Fibroblast of skin of right biceps (primary cell): ENCODE results near the gene VPS37C.

Experiments used
- DNase-seq: peaks from one replicate; pipeline ENCODE4 v3.0.0-alpha.2; 2013

The VPS37C gene

GRCh38 chr11:61152816-61153592, 8.2 kb downstream of the VPS37C start:
- peak; percentile 84 for DNase-seq

GRCh38 chr11:61151545-61152252, 9.5 kb downstream of the VPS37C start:
- no peak for DNase-seq

- DNase-seq, result no peak
Observed at GRCh38 chr11:61150706-61151544, 10.3 kb downstream of the VPS37C start.

DNA sequence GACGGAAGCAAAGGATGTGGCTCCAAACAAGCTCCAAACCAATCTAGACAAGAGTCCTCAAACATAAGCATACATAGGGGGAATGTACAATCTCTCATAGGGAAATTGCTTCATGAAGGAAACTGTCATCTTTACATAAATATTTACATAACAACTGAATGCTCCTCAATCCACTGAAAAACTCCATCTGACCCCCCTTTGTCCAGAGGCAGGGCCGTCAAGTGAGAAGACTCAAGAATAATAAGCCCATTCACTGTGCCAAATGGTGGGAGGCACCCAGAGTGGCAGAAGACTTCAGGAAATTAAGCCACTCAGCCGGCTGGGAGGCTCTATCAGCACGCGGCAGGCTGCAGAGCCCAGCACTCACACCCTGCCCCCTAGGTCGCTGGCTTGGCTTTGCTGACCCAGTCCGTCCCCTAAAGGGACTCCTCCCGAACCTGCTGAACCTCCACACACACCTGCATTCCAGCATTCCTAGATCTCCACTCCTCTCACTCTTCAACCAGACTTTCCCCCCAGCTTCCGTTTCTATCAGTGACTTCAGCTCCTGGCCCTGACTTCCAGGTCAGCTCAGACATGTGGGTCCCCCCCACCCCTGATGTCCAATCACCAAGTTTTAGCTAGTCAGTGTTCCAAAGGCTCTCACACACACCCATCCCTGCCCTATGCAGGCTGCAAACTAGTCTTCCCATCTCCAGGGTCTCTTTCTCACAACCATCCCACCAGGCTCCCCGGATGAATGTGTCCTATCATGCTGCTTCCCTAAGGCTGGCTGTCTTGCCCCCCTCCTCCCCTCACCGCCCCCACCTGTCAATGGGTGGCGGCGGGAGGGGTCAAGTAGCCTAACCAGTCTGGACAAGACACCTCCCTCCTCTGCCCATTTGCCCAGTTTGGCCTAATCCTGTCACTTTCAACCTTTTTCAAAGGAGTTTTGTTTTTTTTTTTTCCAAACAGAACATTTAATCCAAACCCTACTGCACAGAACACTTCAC, 11.3 kb downstream of the VPS37C start:
- no peak for DNase-seq

GRCh38 chr11:61147791-61148620, 13.2 kb downstream of the VPS37C start:
- no peak for DNase-seq

- DNase-seq, result no peak
Observed at GRCh38 chr11:61147271-61147670, 14.0 kb downstream of the VPS37C start.

DNA sequence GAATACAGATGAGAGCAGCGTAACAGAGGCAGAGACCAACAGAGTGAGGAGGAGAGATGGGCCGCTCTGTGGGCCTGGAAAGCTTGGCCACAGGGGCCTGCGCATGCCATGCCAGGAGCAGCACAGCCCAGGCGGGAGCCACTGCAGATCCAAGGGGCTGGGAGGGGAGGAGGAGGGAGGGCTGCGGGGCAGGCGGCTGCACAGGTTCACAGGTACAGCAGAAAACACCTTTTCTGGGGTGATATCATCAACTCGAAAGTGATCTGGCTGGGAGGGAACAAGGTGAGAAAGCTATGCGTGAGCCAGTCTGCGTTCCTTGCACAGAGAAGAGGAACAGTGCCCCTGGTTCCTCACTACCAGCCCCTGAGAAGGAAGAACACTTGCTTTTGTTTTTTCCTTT, 14.8 kb downstream of the VPS37C start:
- no peak for DNase-seq

GRCh38 chr11:61145228-61146005, 15.8 kb downstream of the VPS37C start:
- DNase-seq, result no peak

DNA sequence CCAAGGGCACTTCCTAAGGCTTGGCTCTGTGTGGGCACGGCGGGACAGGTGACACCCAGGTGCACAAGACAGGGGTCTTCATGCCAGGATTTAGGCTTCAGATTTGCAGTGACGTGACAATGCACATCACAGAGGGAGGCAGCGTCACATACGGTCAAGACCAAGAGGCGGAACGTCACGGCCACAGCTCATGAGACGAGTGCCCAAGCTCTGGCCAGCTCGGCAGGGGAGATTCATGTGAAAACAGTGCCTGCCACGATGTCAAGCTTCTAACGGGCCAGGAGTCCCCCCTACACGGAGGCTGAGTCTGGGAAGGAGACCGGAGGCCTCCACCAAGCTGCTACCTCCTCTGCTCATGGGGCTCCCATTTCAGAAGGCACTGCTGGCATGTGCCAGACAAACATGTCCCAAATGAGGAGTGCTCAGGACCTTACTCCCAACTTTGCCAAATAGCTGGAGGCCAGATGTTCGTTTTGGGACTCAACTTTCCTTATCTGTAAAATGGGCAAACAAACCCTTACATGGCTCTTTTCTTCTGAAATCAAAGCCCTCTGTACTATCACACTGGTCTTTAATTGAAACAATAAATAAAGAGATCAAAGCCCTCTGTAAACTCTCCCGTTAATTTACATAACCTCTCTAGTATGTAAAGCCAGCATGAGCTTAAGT, 16.6 kb downstream of the VPS37C start:
- DNase-seq, result no peak

GRCh38 chr11:61142424-61142823, 18.8 kb downstream of the VPS37C start:
- DNase-seq, result peak; percentile 9

GRCh38 chr11:61141601-61142028, 19.6 kb downstream of the VPS37C start:
- no peak for DNase-seq

- DNase-seq, result no peak
Observed at GRCh38 chr11:61140416-61140815, 20.8 kb downstream of the VPS37C start.

- peak; percentile 10 for DNase-seq
Observed at GRCh38 chr11:61139387-61139786, 21.8 kb downstream of the VPS37C start.

DNA sequence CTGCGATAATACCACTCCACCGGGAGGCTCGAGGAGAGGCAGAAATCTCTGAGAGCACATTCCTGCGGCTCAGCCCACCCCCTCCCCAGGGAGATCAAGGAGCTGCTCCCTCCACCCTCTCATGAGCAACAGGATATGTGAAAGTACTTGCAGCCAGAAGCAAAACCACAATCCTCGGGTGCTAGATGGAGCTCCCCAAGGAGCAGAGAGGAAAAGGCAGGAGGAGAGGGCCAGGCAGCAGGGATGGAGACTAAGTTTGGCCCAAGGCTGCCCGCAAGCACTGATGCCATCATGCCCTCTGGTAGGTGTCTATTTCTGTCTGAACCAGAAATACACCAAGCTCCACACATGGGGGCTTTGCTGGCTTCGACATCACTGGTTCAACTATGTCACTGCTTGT, 22.3 kb downstream of the VPS37C start:
- DNase-seq, result peak; percentile 94

DNA sequence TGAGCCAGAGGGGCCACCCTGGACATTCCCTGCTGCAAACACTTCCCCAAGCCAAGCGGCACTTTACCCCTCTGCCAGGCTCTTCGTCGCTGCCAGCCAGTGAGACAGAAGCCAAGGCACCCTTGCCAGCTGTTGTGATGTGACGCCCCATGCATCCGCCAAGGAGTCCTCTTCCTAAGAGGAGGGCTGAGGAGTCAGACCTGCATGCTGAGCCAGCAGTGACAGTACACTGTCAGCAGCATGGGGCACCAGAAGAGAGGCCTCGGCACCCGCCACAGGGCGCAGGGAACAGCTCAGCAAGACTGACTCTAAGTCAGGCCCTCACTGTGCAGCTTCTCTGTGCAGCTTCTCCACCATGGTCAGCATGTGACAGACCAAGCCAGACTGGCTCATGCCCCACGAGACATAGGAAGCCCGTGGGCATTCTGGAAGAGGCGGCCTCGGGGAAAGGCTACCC, 26.4 kb downstream of the VPS37C start:
- no peak for DNase-seq

DNA sequence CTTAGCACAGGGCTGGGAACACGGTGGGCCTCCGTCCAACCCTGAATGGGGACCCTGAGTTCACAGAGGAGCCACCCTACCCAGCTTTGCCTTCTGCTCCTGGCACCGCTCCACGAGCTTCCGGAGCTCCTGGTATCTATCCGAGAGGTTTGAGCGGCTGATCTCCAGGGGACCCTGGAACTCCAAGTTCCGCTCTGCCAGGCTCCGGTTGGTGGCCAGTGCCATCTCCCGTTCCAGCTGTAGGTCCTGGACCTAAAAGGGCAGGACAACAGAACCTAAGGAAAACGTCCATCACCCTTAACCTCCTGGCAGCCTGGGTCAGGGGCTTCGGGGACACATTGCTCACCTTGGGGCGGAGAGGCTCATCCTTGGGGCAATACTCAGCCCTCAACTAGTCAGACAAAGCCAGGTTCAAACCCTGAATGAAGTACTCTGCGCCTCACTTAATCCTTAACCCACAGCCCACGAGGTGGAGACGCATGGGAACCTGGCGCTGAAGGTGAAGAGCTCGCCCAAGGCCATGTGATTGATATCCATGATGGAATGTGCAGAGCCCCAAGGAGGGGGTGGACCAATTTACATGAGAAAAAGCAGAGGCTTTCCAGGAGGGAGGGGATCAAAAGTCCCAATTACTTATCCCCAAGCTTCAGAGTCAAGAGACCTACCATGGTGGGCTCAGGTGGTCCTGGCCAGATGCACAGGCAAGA, 27.1 kb downstream of the VPS37C start:
- no peak for DNase-seq

GRCh38 chr11:61133145-61133544, 28.1 kb downstream of the VPS37C start:
- DNase-seq, result no peak

DNA sequence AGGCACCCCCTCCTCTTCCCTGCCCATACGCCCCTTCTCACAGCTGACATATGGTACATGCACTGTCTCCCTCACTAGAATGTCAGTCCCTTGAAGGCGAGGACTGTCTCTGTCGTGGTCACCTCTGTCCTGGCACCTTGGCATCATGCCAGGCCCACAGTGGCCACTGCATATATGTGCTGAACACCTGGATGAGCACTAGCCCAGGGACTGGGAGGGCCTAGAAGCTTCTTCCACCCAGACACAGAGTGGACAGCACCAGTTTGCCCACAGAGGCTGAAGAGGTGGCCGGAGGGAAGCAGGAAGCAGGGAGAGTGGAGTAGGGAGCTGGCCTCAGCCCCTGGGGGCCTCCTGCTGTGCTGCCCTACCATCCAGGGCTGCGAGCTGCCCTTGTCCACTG, 28.6 kb downstream of the VPS37C start:
- no peak for DNase-seq

DNA sequence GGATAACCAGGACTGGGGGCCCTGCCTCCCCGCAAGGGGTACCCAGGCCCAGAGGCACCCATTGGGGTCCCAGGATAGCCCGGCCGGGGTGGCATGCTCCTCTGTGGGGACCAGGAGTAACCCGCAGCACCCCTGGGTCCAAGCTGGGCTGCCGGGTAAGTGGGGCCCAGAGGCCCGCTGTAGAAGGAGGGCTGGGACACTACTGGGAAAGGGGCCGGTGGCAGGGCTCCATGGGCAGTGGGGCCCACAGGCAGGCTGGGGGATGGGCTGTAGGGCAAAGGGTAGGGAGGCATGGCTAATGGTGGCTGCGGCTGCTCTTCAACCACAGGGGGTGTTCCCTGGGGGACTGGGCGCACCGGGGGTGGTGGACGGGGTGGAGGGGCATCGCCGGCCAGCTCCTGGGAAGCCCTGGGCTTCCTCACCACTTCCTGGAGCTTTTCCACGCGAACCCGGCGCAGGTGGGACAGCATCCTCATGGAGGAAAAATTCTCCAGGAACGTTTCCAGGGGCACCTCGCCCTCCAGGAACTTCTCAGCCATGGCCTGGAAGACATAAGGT, 29.1 kb downstream of the VPS37C start:
- no peak for DNase-seq
